ENCODE measurements around the gene STOX2.

- TF ChIP-seq GATA2 (IDR thresholded peaks at IDR 0.05; ENCODE audit: low read depth, low read length) (no peak), GATA3 (IDR thresholded peaks at IDR 0.05; ENCODE audit: low read depth, low read length) (no peak)
These were observed 109.2 kb downstream of the STOX2 start for GRCh38 chr4:184014301-184014700.

Data from SH-SY5Y (cell line).